GM18526 (cell line): ENCODE measurements around the gene CSNK1A1.

Experiments
- POLR2A ChIP-seq: IDR thresholded peaks from 3 replicates; pipeline ENCODE4 v1.6.1; 2011; ENCODE audit not compliant: insufficient read length; ENCODE audit errors: extremely low read depth

Gene CSNK1A1

GRCh38 chr5:149581192-149581861 lies 30.1 kb upstream of the CSNK1A1 start, which contains the start of gene ARHGEF37:
Gene ARHGEF37, plus strand, starts transcription at chr5:149581498. Its CDS starts 16,272 bp downstream, at chr5:149597770.
- no peak for TF ChIP-seq POLR2A

GRCh38 chr5:149580808-149581191 lies 29.6 kb upstream of the CSNK1A1 start:
- TF ChIP-seq POLR2A: no peak

GRCh38 chr5:149578896-149579295 lies 27.7 kb upstream of the CSNK1A1 start:
- TF ChIP-seq POLR2A: no peak

GRCh38 chr5:149576021-149576420 lies 24.8 kb upstream of the CSNK1A1 start:
- TF ChIP-seq POLR2A: no peak

- TF ChIP-seq POLR2A: no peak
Observed at GRCh38 chr5:149575131-149575530, 23.9 kb upstream of the CSNK1A1 start.

- TF ChIP-seq POLR2A: no peak
Observed at GRCh38 chr5:149572576-149573231, 21.5 kb upstream of the CSNK1A1 start.

GRCh38 chr5:149572170-149572569 lies 20.9 kb upstream of the CSNK1A1 start:
- TF ChIP-seq POLR2A: no peak

- TF ChIP-seq POLR2A: no peak
Observed at GRCh38 chr5:149567226-149567625, 16.0 kb upstream of the CSNK1A1 start.

- no peak for TF ChIP-seq POLR2A
Observed at GRCh38 chr5:149563466-149563865, 12.2 kb upstream of the CSNK1A1 start.

- no peak for TF ChIP-seq POLR2A
Observed at GRCh38 chr5:149561848-149562247, 10.6 kb upstream of the CSNK1A1 start.

- TF ChIP-seq POLR2A: no peak
Observed at GRCh38 chr5:149559706-149560105, 8.5 kb upstream of the CSNK1A1 start.

- no peak for TF ChIP-seq POLR2A
Observed at GRCh38 chr5:149552553-149553160, 1.4 kb upstream of the CSNK1A1 start.

- no peak for TF ChIP-seq POLR2A
Observed at GRCh38 chr5:149552038-149552494, 827 bp upstream of the CSNK1A1 start.

- TF ChIP-seq POLR2A: no peak
Observed at GRCh38 chr5:149550594-149551226, 529 bp downstream of the CSNK1A1 start.

GRCh38 chr5:149550268-149550583 lies 1.0 kb downstream of the CSNK1A1 start:
- TF ChIP-seq POLR2A: no peak
